ENCODE measurements around the gene TEAD4. TPM values are rescaled to one million over a fixed set of nuclear protein-coding genes. Genes with fewer than 3 reads are reported as not detected.
"Not testable (repeated sequence)": the region's sequence is repeated elsewhere in the genome, so short reads cannot be mapped to it uniquely, and the experiment has no call there.

The TEAD4 gene
- total RNA-seq, 1 donor = 0.27 TPM

DNA sequence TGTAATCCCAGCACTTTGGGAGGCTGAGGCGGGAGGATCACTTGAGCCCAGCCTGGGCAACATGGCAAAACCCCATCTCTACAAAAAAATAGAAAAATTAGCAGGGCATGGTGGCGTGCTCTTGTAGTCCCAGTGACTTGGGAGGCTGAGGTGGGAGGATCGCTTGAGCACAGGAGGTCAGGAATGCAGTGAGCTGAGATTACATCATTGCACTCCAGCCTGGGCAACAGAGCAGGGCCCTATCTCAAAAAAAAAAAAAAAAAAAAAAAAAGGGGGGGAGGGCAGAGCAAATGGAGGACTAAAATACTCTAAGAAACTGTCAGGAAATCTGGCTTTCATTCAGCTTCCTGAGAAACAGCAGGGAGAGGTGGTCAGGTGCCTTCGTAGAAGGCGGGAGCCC is 86.3 kb downstream of the TEAD4 start:
- DNase-seq (ENCODE audit: low read depth in 2 of 3, low spot score in 2 of 3) = peak in 1 of 3 donors; percentile 19

DNA sequence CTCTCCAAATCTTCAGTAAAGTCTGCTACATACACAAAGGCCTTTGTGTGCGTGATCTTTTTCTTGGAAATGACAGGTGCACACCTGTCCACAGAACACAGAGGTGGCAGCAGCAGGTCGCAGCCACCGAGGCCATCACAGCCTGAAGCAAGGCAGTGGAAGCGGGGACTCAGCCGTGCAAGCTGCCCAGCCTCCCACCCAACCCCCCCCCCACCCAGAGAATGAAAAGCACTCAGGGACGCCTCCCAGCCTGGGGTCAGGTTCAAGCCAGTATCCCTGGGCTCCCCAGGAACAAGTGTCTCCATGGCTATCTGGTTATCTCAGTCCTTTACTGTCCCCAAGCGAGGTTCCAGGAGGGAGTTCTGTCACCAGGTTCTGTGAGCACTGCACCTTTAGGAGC is 86.8 kb downstream of the TEAD4 start:
- no peak for DNase-seq (ENCODE audit: low read depth in 2 of 3, low spot score in 2 of 3)

DNA sequence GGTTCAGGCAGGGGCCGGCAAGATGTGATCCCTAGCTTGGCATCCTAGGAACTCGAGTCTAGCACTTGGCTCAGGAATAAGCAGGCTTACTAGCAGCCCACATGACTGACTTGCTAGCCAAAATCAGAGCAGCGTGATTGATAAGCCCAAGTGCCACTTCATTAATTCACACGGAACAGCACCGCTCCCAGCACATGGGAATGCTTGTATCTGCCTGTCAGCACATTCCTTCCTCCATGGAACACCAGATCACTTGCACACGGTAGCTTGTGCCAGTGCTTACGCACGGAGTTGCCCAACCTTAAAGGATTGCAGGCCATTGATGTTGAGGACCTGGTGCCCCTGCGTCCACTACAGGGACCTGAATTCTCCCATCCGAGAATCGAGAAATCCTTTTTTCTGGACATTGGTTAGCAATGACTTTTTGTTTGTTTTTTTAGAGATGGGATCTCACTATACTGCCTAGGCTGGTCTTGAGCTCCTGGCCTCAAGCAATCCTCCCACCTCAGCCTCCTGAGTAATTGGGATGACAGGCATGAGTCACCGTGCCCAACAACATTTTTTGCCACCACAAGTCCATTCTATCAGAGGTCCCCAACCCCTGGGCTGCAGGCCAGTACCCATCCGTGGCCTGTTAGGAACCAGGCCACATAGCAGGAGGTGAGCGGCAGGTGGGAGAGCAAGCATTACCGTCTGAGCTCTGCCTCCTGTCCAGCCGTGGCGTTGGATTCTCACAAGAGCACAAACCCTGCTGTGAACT is 87.4 kb downstream of the TEAD4 start:
- no peak for DNase-seq (ENCODE audit: low read depth in 2 of 3, low spot score in 2 of 3)

DNA sequence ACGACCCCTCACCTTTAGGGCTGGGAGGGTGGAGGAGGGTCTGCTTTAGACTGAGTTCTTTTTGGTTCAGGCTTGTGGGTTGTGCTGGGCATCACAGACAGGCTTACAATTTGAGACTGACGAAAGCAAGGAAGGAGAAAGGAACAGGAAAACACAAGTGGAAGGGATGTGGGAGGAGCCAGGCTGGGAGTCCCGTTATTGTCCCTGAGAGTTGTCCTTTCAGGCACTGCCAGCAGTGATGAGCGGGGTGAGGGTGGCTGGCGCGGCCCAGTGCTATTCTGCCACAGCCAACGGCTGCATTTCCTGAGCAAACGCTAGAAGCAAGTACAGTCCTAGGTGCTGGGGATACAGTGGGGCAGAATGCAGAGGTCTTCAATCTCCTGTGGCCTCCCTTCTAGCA is 88.8 kb downstream of the TEAD4 start:
- DNase-seq (ENCODE audit: low read depth in 2 of 3, low spot score in 2 of 3) = no peak

DNA sequence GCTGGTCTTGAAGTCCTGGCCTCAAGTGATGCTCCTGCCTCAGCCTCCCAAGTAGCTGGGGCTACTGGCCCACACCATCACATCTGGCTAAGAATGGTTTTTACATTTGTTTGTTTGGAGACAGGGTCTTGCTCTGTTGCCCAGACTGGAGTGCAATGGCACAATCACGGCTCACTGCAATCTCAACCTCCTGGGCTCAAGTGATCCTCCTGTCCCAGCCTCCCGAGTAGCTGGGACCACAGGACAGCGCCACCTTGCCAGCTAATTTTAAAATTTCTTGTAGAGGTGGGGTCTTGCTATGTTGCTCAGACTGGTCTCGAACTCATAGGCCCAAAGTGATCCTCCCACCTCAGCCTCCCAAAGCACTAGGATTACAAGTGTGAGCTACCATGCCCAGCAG is 89.3 kb downstream of the TEAD4 start:
- DNase-seq (ENCODE audit: low read depth in 2 of 3, low spot score in 2 of 3) = no peak

DNA sequence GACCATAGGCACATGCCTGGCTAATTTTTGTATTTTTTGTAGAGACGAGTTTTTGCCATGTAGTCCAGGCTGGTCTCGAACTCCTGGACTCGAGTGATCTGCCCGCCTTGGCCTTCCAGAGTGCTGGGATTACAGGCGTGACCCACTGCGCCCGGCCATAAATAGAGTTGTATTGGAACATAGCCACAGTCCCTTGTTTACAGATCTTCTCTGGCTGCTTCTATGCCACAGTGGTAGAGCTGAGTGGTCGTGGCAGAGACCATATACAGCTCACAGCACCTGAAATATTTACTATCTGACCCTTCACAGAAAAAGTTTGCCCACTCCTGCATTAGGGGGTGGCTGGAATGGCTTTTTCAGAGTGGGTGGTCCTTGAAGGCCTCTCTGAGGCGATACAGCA is 90.0 kb downstream of the TEAD4 start:
- DNase-seq (ENCODE audit: low read depth in 2 of 3, low spot score in 2 of 3) = no peak

DNA sequence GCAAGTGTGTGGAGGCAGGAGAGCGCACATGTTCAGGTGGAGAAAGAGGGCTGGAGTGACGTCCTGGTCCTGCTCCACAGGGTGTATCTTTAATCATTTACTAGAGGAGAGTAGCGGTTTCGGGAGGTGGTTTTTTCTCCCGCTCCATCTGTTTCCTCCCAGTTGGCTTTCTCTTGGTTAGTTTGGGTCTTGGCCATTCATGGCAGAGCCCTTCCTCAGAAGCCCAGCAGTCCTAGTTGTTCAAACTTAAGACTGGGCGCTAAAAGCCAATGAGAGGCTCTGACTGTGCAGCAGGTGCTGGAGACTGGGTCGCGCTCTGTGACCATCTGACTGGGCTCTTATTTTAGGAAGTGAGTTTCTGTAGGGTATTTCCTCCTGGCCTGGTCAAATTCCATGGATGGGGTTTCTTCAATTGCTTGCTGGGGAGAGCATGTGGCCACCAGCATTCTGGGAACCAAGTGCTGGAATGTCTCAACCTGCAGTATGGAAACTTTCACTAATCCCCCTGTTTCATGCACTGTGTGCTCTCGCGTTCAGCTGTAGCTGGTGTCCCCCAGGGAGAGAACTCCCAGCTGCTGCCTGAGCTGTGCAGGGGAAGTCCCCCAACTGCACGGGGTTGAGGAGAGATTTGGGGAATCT is 90.5 kb downstream of the TEAD4 start:
- DNase-seq (ENCODE audit: low read depth in 2 of 3, low spot score in 2 of 3) = peak in 2 of 3 donors; percentile 33 to 51

DNA sequence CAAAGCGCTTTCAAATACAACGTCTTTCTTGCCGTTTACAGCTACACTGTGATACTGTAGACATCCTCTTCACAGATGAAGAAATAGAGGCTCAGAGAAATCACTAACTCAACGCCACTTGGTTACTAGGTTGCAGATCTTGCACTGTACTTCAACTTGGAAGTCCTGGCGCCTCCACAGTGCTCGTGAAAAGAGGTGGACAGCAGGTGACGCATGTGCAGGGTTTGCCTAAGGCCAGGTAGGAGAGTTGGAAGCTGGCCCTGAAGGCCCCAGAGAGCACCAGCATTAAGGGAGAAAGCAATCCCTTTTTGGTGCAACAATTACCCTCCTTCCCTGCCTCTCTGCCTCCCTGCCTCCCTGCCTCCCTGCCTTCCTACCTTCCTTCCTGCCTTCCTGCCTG is 95.2 kb downstream of the TEAD4 start:
- no peak for DNase-seq (ENCODE audit: low read depth in 2 of 3, low spot score in 2 of 3)

DNA sequence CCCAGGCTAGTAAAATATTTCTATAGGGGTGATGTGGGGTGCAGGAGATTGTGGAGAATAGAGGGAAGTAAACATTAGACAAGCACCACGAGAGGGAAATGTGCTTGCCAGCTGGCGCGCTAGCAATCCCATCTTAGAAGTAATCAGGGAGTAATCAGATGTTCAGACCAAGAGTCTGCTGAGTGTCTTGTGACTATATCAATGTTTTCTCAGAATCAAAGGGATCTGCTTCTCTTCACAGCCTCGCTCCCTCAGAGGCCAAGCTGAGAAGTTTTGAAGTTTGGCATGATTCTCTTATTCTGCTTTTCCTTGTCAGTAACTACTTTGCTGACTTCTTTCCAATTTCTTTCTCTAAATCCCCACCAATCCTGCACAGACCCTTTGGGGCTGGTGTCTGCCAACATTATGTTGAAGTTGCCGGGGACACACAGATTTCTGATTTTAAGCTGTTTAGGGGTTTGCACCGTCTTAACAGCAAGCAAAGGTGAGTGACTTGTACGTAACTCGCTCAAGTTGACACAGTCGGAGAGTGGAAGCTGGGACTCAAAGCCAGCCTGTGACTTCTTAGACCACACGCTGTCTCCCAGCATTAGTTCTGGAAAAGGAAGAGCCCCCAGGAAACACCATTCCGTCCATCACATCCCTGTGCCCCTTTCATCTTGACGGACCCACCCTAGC is 96.0 kb downstream of the TEAD4 start:
- no peak for DNase-seq (ENCODE audit: low read depth in 2 of 3, low spot score in 2 of 3)

DNA sequence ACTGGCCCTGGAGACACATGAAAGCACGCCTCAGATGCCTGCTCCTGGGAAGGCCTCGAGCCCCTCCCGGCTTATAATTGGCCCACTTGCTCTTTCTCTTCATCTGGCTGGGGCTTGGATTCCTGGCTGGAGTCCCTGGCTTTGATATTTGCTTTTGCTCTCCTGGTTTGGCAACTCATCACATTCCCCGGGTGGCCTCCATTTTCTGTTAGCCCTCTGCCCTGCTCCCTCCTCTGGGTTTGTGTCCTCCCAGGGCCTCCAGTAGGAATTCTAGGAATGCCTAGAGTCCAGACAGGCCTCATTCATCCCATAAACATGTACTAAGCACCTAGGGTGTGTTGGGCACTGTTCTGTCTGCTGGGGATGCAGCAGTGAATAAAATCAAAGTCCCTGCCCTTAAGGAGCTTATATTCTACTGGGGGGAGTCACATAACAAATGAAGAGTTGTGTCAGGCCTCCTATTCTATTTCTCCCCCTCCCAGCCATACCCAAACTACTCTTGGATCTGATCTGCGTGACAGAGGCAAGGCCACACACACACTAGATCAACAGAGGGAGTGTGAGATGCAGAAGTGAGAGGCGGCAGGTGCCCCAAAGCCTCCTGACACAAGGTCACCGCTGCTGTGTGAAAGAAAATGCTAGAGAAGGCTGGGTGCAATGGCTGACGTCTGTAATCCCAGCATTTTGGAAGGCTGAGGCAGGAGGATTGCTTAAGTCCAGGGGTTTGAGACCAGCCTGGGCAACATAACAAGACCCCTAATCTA is 96.7 kb downstream of the TEAD4 start:
- no peak for DNase-seq (ENCODE audit: low read depth in 2 of 3, low spot score in 2 of 3)

DNA sequence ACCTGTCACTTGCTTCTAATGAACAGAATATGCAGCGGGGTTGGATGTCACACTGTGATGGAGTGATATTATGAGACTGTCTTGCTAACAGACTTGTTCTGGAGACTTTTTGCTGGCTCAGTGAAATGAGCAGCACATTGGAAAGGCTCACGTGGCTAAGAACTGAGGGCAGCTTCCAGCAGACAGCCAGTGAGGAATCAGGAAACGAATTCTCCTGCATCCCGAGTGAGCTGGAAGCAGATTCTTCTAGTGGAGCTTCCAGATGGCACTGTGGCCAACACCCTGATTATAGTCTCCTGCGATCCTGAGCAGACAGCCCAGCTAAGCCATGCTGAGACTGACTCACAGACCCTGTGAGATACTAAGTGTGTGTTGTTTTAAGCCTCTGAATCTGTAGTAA is 101.9 kb downstream of the TEAD4 start:
- DNase-seq (ENCODE audit: low read depth in 2 of 3, low spot score in 2 of 3) = no peak

DNA sequence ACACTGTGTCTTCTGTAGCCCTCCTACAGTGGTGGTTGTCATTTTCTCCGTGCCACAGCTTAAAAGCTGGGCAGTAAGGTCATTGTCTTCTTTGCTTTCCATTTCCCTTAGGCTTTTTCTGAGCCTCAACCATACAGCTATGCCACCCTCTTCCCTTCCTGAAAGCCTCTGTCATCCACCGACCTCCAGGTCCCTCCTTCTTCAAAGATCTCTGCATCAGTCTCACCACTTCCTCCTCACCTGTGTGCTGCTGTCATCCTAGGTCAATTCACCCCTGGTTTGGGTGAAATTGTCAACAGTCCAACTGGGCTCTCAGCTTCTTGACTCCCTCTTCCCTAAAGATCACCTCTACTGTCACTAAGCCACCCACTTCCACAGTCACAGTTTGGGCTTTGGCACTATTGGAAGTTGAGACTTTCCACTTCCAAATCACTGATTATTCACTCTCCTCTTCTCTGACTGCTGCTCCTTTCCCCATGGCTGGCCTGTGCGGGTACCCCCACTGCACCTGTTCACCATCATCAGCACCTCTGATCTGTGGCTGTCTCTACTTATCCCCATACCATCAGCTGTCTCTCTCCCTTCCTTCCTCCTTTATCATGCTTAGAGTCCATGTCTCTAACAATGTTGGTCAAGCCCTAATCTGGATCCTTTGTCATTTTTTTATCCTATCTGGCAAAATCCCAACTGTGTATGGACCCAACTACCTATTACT is 102.5 kb downstream of the TEAD4 start:
- DNase-seq (ENCODE audit: low read depth in 2 of 3, low spot score in 2 of 3) = no peak

DNA sequence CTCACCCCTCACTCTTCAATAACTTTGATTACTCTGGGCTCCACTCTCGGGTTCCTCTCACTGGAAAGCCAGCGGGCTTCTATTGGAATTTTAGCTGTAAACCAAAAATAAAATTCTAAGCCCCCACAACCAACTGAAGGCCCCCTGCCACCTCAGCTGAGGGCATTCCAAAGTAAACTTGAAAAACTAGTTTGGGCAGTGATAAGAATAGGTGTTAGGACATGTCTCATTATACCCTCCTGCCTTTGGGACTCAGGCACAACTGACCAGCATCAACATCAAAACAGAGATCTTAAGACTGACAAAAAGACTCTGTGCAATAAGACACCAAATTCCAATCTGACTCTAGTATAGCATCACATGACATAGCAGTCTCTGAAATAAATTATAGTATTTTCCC is 106.1 kb downstream of the TEAD4 start:
- no peak for DNase-seq (ENCODE audit: low read depth in 2 of 3, low spot score in 2 of 3)

DNA sequence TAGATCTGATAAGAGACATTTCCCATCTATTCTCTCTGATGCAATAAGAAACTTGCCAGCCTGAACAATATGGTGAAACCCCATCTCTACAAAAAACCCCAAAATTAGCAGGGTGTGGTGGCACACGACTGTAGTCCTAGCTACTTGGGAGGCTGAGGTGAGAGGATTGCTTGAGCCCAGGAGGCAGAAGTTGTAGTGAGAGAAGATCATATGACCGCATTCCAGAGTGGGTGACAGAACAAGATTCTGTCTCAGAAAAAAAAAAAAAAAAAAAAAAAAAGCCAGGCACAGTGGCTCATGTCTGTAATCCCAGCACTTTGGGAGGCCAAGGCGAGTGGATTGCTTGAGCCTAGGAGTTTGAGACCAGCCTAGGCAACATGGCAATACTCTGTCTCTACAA is 106.6 kb downstream of the TEAD4 start:
- not testable (repeated sequence) for DNase-seq (ENCODE audit: low read depth in 2 of 3, low spot score in 2 of 3)

DNA sequence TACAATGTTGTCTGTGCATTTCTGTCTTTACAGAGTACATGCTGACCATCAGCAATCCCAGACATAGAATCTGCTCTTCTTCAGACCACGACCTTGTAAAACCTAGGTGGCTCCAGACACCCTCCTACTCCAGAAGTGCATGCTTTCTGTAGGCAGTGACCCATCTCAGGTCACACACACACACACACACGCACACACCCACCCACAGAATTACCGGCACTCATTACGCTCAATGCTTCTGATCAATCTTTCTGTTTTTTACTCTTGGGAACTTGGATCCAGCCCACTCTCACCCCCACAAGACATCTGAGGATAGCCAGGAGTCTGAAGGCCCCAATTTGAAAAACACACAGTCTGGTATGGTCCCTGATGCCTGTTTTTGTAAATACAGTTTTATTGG is 110.5 kb downstream of the TEAD4 start:
- DNase-seq (ENCODE audit: low read depth in 2 of 3, low spot score in 2 of 3) = no peak

DNA sequence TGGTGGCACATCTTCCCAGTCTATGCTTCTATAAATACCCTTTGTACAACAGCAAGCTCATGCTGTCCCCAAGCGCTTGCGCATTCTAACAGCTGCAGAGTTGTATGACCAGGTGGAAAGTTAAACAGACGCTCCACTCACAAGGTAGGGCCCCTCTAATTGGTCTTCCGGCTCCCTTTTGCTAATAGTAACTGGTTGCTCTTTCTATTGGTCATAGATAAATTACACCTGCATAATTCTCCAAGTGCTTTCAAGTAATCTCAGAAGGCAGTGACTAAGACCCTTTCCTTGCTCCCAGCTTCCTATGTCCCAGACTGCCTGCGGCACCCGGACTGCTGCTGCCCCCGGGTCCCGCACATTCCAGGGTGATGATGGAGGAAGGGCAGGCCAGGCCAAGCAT is 111.9 kb downstream of the TEAD4 start:
- DNase-seq (ENCODE audit: low read depth in 2 of 3, low spot score in 2 of 3) = no peak

DNA sequence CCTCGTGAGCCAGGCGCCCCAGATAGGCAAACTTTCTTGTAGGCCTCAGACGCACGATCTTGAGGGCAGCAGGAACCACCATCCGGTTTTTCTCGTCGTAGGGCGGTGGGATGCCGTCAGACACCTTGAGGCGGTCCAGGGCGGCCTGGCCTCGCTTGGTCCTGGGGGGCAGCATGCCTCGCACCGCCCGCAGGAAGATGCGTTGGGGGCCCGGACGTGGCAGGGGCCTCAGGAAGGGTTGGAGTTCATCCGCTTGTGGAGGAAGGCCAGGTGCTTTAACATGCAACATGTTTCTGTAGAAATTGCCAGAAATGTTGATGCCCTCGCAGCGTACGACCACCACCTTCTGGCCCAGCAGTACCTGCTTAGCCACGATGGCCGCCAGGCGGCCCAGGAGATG is 112.5 kb downstream of the TEAD4 start:
- DNase-seq (ENCODE audit: low read depth in 2 of 3, low spot score in 2 of 3) = no peak

DNA sequence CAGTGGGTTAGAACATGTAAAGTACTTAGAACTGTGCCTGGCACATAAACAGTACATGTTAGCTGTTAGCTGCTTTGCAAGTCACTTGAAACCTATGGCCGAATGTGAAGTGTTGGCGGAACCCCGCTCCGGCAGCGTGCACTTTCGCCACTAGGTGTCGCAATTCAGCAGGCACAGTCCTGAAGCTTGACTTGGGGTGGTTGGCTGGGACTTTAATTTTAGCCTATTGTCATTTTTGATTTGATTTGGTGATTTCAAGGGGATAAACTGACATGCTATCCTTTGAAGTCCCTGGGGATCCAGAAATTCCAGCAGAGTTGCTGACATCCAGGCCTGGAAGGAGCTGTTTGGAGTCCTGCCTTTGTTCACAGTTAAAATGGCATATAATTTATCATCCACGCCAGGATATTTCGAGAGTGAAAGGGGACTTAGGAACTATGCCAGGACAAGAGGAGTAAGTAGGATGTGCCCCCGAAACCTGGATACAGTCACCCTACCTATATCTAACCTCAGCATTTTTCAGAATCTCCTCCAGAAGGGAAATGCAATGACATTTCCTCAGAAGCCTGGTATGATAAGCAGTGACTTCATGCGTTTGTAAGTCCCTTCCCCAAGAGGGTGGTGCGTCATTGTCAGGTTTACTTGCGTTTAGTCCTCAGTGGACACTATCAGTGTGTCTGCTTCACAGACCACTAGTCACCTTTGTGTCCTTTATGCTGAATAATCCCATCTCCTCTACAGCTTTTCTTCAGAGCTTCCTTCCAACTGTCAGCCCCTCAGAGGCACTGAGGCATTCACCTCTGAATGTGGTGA is 114.4 kb downstream of the TEAD4 start:
- DNase-seq (ENCODE audit: low read depth in 2 of 3, low spot score in 2 of 3) = peak; percentile 68 to 91 (median 77)

DNA sequence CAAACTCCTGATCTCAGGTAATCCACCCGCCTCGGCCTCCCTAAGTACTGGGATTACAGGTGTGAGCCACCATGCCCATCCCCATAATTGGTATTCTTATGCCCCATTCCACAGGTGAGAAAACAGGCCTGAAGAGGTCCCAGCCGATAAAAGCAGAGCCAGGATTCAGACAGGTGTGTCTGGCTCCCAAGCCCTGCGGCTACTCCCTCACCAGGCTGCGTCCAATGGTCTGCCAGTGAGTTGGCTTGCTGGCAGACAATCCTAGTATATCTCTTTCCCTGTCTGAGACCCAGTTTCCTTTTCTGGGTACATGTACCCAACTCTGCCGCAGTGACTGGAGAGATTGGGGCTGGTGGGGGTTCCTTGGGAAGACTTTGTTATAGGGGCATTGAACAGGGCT is 116.1 kb downstream of the TEAD4 start:
- no peak for DNase-seq (ENCODE audit: low read depth in 2 of 3, low spot score in 2 of 3)
